RWPE1 (cell line): Measurements from ENCODE around the gene CHMP6.

Source experiments
- CTCF ChIA-PET: fragments of 350-600 bp; sonication (Branson Sonifier 250); formaldehyde crosslinking; extraction: SDS; loops from one replicate; lab custom pipeline; 2021; lab: Yijun Ruan, JAX
- POLR2A ChIA-PET: fragments of 400-600 bp; formaldehyde crosslinking; extraction: SDS; loops from one replicate; lab custom pipeline; 2020; ENCODE audit warnings: antibody characterized with exemption; ENCODE audit not compliant: low non-redundant PET; lab: Yijun Ruan, JAX
- DNase-seq: peaks from one replicate; pipeline ENCODE4 v3.0.0; 2012; ENCODE audit warnings: low spot score
- H3K27ac ChIP-seq: fragments of 450-650 bp; 2 replicates; pipeline ENCODE4 v1.5.1; 2017
- CTCF ChIP-seq: fragments of 450-650 bp; conservative IDR thresholded peaks from 2 replicates; pipeline ENCODE4 v1.5.1; 2017; ENCODE audit warnings: low read depth, mild to moderate bottlenecking

The CHMP6 gene

GRCh38 chr17:80961541-80962330, 29.9 kb upstream of the CHMP6 start:
- H3K27ac ChIP-seq, result peak overlapping the region; percentile 65
- CTCF ChIA-PET, result interaction anchor here (0.6 to 0.9 kb wide), 2 partner anchors 28 to 359 kb away, joined by 3 read pairs; no protein-coding TSS in a partner anchor
- no peak for TF ChIP-seq CTCF
- no peak for DNase-seq
- POLR2A ChIA-PET, result no interaction called here

- no peak for TF ChIP-seq CTCF
- ChIA-PET POLR2A (no interaction called here), CTCF (interaction anchor here (0.9 kb wide), 1 partner anchor 27 kb away, joined by 3 read pairs; no protein-coding TSS in a partner anchor)
- DNase-seq, result no peak
- peak overlapping the region; percentile 65 for H3K27ac ChIP-seq
Observed at GRCh38 chr17:80962356-80963329, 29.0 kb upstream of the CHMP6 start.

GRCh38 chr17:80963812-80964543, 27.7 kb upstream of the CHMP6 start:
- ChIA-PET CTCF (interaction anchor here (0.7 kb wide), 1 partner anchor 98 kb away, joined by 3 read pairs; no protein-coding TSS in a partner anchor), POLR2A (no interaction called here)
- no peak overlapping the region for H3K27ac ChIP-seq
- no peak for DNase-seq
- no peak for TF ChIP-seq CTCF

- TF ChIP-seq CTCF, result no peak
- ChIA-PET POLR2A (no interaction called here), CTCF (interaction anchor here (0.7 kb wide), 1 partner anchor 99 kb away, joined by 3 read pairs; no protein-coding TSS in a partner anchor)
- no peak overlapping the region; the same call in 1 of the 2 replicates for H3K27ac ChIP-seq
- DNase-seq, result no peak
Observed at GRCh38 chr17:80964544-80964856, 27.1 kb upstream of the CHMP6 start.

- no peak for DNase-seq
- CTCF ChIA-PET, result no interaction called here
- H3K27ac ChIP-seq, result peak overlapping the region; percentile 19; the same call in 1 of the 2 replicates
- POLR2A ChIA-PET, result no interaction called here
- no peak for TF ChIP-seq CTCF
Observed at GRCh38 chr17:80964859-80965580, 26.6 kb upstream of the CHMP6 start.
